GM12878 (cell line): ENCODE results near the gene DTX1. TPM values are rescaled to one million over a fixed set of nuclear protein-coding genes. Genes with fewer than 3 reads are reported as not detected.

Experiments
- ATAC-seq: fragments of 200-7000 bp; cut with Tn5 transposase; 3 replicates; pipeline ENCODE4 v1.9.1; 2020; ENCODE audit warnings: mild to moderate bottlenecking, moderate library complexity
- BruUV-seq: library from RNA; stranded (reverse); fragments of 400-500 nt; replicated peaks from 2 replicates; lab custom pipeline; 2021; lab: Mats Ljungman, UMichigan
- CTCF ChIA-PET: fragments of 300-600 bp; sonication (Branson Sonifier 250); formaldehyde crosslinking; extraction: SDS; loops from one replicate; lab custom pipeline; 2021; ENCODE audit warnings: inconsistent platforms; lab: Yijun Ruan, JAX
- POLR2A ChIA-PET: fragments of 350-600 bp; formaldehyde crosslinking; extraction: SDS; loops from one replicate; lab custom pipeline; 2021; ENCODE audit warnings: inconsistent platforms; lab: Charles Lee
- RAD21 ChIA-PET: fragments of 300-600 bp; sonication (Branson Sonifier 250); formaldehyde crosslinking; loops from one replicate; lab custom pipeline; 2023; ENCODE audit warnings: antibody characterized with exemption; ENCODE audit not compliant: unreplicated experiment; lab: Charles Lee
- SMC1A ChIA-PET: fragments of 300-600 bp; sonication (Branson Sonifier 250); formaldehyde crosslinking; loops from one replicate; lab custom pipeline; 2023; ENCODE audit not compliant: unreplicated experiment, uncharacterized antibody; lab: Charles Lee
- DNase-seq: peaks from one replicate; pipeline ENCODE4 v3.0.0-alpha.2; 2011; ENCODE audit warnings: low read depth, low spot score
- FAIRE-seq: peaks from 3 replicates; lab custom pipeline; 2011; peaks lifted over from hg19 to GRCh38; lab: Jason Lieb, UNC
- H2AFZ ChIP-seq: 2 replicates; pipeline ENCODE4 v1.6.0; 2011; ENCODE audit warnings: low read depth, low read length, control low read depth; ENCODE audit not compliant: control insufficient read depth
- H3K27ac ChIP-seq: 2 replicates; pipeline ENCODE4 v1.5.1; 2011; ENCODE audit warnings: control low read depth; ENCODE audit not compliant: control insufficient read depth, insufficient read depth
- H3K27me3 ChIP-seq, 2 experiments: replicated peaks in 1 of 2; 2 replicates each; pipeline versions ENCODE4 v1.6.0 to v1.6.1; 2011; ENCODE audit warnings: low read length in 1 of 2; ENCODE audit not compliant: control insufficient read depth in 2 of 2, insufficient read depth in 2 of 2
- H3K36me3 ChIP-seq, 2 experiments: 2 replicates each; pipeline ENCODE4 v1.5.1; 2011; ENCODE audit warnings: low read length in 1 of 2; ENCODE audit not compliant: control insufficient read depth in 2 of 2, insufficient read depth in 2 of 2
- H3K4me1 ChIP-seq: 2 replicates; pipeline ENCODE4 v1.6.1; 2011; ENCODE audit warnings: mild to moderate bottlenecking, low read length, moderate library complexity, mixed read lengths; ENCODE audit not compliant: control insufficient read depth, insufficient read depth
- H3K4me2 ChIP-seq: 2 replicates; pipeline ENCODE4 v1.6.0; 2011; ENCODE audit warnings: control low read depth; ENCODE audit not compliant: control insufficient read depth, insufficient read depth
- H3K4me3 ChIP-seq: fragments of 200-600 bp; sonication (generic); 2 replicates; pipeline ENCODE4 v1.5.1; 2016
- H3K79me2 ChIP-seq: 2 replicates; pipeline ENCODE4 v1.6.0; 2011; ENCODE audit warnings: low read length; ENCODE audit not compliant: control insufficient read depth, insufficient read depth
- H3K9ac ChIP-seq: 2 replicates; pipeline ENCODE4 v1.8.0; 2011; ENCODE audit warnings: low read length, control low read depth, mixed read lengths; ENCODE audit not compliant: control insufficient read depth, insufficient read depth
- H3K9me3 ChIP-seq: replicated peaks from 3 replicates; pipeline ENCODE4 v1.5.1; 2011; ENCODE audit warnings: mild to moderate bottlenecking, low read length; ENCODE audit not compliant: control insufficient read depth, insufficient read depth
- H4K20me1 ChIP-seq: 2 replicates; pipeline ENCODE4 v1.6.0; 2011; ENCODE audit not compliant: control insufficient read depth, insufficient read depth
- BACH1 ChIP-seq: fragments of 450-650 bp; IDR thresholded peaks from 2 replicates; pipeline ENCODE4 v1.6.1; 2017; ENCODE audit warnings: mild to moderate bottlenecking, borderline replicate concordance
- CBFB ChIP-seq: IDR thresholded peaks from 2 replicates; pipeline ENCODE4 v1.6.1; 2016; ENCODE audit warnings: antibody characterized with exemption, low read depth
- CTCF ChIP-seq, 3 experiments: IDR thresholded peaks in 2 of 3; conservative IDR thresholded peaks in 1 of 3; 2 replicates each; pipeline ENCODE4 v1.5.1; 2011; ENCODE audit warnings: low read depth in 3 of 3, low read length in 3 of 3, mild to moderate bottlenecking in 3 of 3, control low read depth in 2 of 3, moderate library complexity in 2 of 3, inconsistent platforms in 1 of 3, mixed read lengths in 1 of 3; ENCODE audit not compliant: control insufficient read depth in 2 of 3, insufficient read depth in 1 of 3; ENCODE audit errors: extremely low read depth in 1 of 3
- EZH2 ChIP-seq: IDR thresholded peaks from 2 replicates; pipeline ENCODE4 v1.6.1; 2012; ENCODE audit warnings: low read depth, mild to moderate bottlenecking, control low read depth, inconsistent platforms, low read length, borderline replicate concordance; ENCODE audit not compliant: control insufficient read depth
- MYC ChIP-seq: IDR thresholded peaks from 2 replicates; pipeline ENCODE4 v1.6.1; 2011; ENCODE audit warnings: mild to moderate bottlenecking, low read length, moderate library complexity, inconsistent platforms; ENCODE audit not compliant: insufficient read depth, insufficient replicate concordance, insufficient read length, severe bottlenecking
- NFIC ChIP-seq: IDR thresholded peaks from 2 replicates; pipeline ENCODE4 v1.6.1; 2012; ENCODE audit warnings: low read depth, mild to moderate bottlenecking, inconsistent platforms, low read length, moderate library complexity
- PBX3 ChIP-seq: IDR thresholded peaks from 2 replicates; pipeline ENCODE4 v1.6.1; 2011; ENCODE audit warnings: mild to moderate bottlenecking, low read depth, low read length, moderate library complexity; ENCODE audit not compliant: insufficient replicate concordance
- RELB ChIP-seq: fragments of 450-650 bp; IDR thresholded peaks from 2 replicates; pipeline ENCODE4 v1.6.1; 2017; ENCODE audit warnings: low read depth, mild to moderate bottlenecking, moderate library complexity
- TCF7 ChIP-seq: IDR thresholded peaks from 2 replicates; pipeline ENCODE4 v1.6.1; 2014; ENCODE audit warnings: antibody characterized with exemption, borderline replicate concordance
- WRNIP1 ChIP-seq: IDR thresholded peaks from 2 replicates; pipeline ENCODE4 v1.6.1; 2011; ENCODE audit warnings: low read depth, low read length, improper control_type of control experiment, borderline replicate concordance
- ZNF24 ChIP-seq: fragments of 450-650 bp; IDR thresholded peaks from 2 replicates; pipeline ENCODE4 v1.6.1; 2017; ENCODE audit warnings: antibody characterized with exemption, mild to moderate bottlenecking
- WGBS: methylation state at CpG from one replicate; pipeline ENCODE4 v1.1.6; 2016; ENCODE audit warnings: low lambda C conversion rate; ENCODE audit not compliant: insufficient replicate concordance, insufficient coverage; ENCODE audit errors: missing lambda C conversion rate; 5-methylcytosine and 5-hydroxymethylcytosine counted together
- in situ Hi-C: fragments of 300-500 bp; cut with MboI; formaldehyde crosslinking; loops from 9 replicates; pipeline ENCODE4 v1.14.3; 2018; ENCODE audit warnings: mixed read lengths
- intact Hi-C: fragments of 100-400 bp; cut with micrococcal nuclease; formaldehyde crosslinking; loops from one replicate; pipeline ENCODE4 v1.14.2; 2022; ENCODE audit not compliant: unreplicated experiment
- polyA plus RNA-seq, 11 experiments: library from polyadenylated mRNA; depleted of rRNA in 4 of 11; unstranded in 6 of 11; stranded (reverse) in 5 of 11; fragments of >200 nt; fragmentation: Nextera tagmentation in 4 of 11; fragmentation: Illumina TruSeq in 1 of 11; extraction: Ambion mirVana in 4 of 11; extraction: Trizol in 1 of 11; gene quantifications; 1 replicate in 1 of 11; 2 replicates in 10 of 11; pipeline versions ENCODE4 v1.2.1 to v1.2.3, GENCODE V29; 2011 to 2016; ENCODE audit warnings: inconsistent platforms in 2 of 11, missing spikeins in 2 of 11, low read depth in 1 of 11
- total RNA-seq, 4 experiments: library from RNA; depleted of rRNA in 3 of 4; stranded (reverse); fragments of >200 nt in 3 of 4; fragmentation: Illumina TruSeq in 1 of 4; extraction: Trizol in 1 of 4; gene quantifications; 2 replicates each; pipeline versions ENCODE4 v1.2.1 to v1.2.3, GENCODE V29; 2013 to 2021

The DTX1 gene
- total and polyA plus RNA-seq, 10 of the 15 experiments (the other 5 are each of a cell fraction or from before 2014, with no cell fraction given) = 0.09 to 2.8 (median 0.66) TPM

GRCh38 chr12:113144806-113145205 lies 88.3 kb downstream of the DTX1 start (continued):
- TF ChIP-seq TCF7 (no peak), PBX3 (no peak), MYC (no peak), BACH1 (no peak), EZH2 (no peak)
- TF ChIP-seq, all 136 proteins: peak for 0

- POLR2A ChIA-PET = no interaction called here
- CTCF ChIA-PET = interaction anchor here (0.6 to 1.0 kb wide), 2 partner anchors 7 to 181 kb away, joined by 3 to 4 read pairs; no protein-coding TSS in a partner anchor
- H3K9ac ChIP-seq = no peak overlapping the region
- intact Hi-C loops (no loop called here), in situ Hi-C loops (no loop called here)
- DNase-seq = no peak
- H2AFZ ChIP-seq = no peak overlapping the region
- RAD21 ChIA-PET = interaction anchor here (1.2 kb wide), 1 partner anchor 28 kb away, joined by 3 read pairs; no protein-coding TSS in a partner anchor
- no peaks in the 10 kb centered on the region for H3K9me3 ChIP-seq
- 72% methylated on average over 12 of the region's 12 CpGs for WGBS
- no peaks in the 10 kb centered on the region for H4K20me1 ChIP-seq
- H3K27ac ChIP-seq = no peak overlapping the region
- no peaks in the 10 kb centered on the region for H3K27me3 ChIP-seq
- FAIRE-seq = no peak
- SMC1A ChIA-PET = no interaction called here
- no peaks in the 10 kb centered on the region for H3K36me3 ChIP-seq
- no peak overlapping the region for H3K4me2 ChIP-seq
- H3K79me2 ChIP-seq = no peaks in the 10 kb centered on the region
- ATAC-seq = no peak
- no peaks in the 10 kb centered on the region; the same call in 1 of the 2 replicates for H3K4me1 ChIP-seq
- no TSS peak for BruUV-seq
- H3K4me3 ChIP-seq = no peak overlapping the region
- TF ChIP-seq CTCF (IDR thresholded peaks at IDR 0.05 in 2 of 3, conservative IDR thresholded peaks at IDR 0.05 in 1 of 3; ENCODE audit: control insufficient read depth in 2 of 3, extremely low read depth in 1 of 3, insufficient read depth in 1 of 3, low read depth in 3 of 3, low read length in 3 of 3) = no peak
- no peak for TF ChIP-seq CBFB
- no peak for TF ChIP-seq NFIC
- TF ChIP-seq RELB = no peak
- TF ChIP-seq ZNF24 = no peak
- no peak for TF ChIP-seq WRNIP1
Measured at GRCh38 chr12:113145720-113146551, 89.4 kb downstream of the DTX1 start.
